Measurements from ENCODE around the gene FAM72C.
"Not testable (repeated sequence)": the region's sequence is repeated elsewhere in the genome, so short reads cannot be mapped to it uniquely, and the experiment has no call there.

DNA sequence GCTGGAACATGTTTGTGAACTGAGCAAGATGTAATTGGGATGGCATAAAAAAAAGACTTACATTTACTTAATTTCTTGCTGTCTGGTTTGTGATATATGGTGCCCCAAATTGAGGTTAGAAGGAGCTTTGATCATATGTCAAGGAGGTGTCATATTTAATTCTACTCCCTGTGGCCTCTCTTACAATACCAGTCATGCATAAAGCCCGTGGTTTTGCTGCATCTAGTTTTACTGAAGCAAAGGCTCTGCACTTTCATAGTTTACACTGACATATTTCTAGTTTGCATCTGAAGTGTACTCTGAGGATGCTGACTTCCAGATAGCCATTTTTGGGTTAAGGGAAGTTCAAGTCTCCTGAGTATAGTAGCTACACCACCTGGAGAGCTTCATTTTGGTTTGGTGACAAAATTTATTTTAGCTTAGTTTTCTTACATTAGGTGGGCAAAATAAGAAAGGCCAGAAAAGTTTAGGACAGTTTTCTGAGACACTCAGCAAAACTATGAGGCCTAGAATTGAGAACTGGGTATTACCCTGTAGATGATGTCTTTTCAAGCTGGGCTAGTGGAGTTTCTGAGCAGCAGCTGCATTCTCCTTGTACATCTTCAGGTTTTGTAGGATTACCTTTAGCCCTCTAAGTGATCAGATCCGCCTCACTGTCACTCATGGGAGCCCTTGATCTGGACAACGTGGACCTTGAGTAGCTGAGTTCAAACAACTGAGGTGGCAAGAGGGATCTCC, 48.4 kb upstream of the FAM72C start:
- TF ChIP-seq, protein P1, sequence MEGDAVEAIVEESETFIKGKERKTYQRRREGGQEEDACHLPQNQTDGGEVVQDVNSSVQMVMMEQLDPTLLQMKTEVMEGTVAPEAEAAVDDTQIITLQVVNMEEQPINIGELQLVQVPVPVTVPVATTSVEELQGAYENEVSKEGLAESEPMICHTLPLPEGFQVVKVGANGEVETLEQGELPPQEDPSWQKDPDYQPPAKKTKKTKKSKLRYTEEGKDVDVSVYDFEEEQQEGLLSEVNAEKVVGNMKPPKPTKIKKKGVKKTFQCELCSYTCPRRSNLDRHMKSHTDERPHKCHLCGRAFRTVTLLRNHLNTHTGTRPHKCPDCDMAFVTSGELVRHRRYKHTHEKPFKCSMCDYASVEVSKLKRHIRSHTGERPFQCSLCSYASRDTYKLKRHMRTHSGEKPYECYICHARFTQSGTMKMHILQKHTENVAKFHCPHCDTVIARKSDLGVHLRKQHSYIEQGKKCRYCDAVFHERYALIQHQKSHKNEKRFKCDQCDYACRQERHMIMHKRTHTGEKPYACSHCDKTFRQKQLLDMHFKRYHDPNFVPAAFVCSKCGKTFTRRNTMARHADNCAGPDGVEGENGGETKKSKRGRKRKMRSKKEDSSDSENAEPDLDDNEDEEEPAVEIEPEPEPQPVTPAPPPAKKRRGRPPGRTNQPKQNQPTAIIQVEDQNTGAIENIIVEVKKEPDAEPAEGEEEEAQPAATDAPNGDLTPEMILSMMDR (IDR thresholded peaks at IDR 0.05), result not testable (repeated sequence)
- TF ChIP-seq POLR2A (IDR thresholded peaks at IDR 0.05), result not testable (repeated sequence)

All from heart left ventricle (tissue), 13 donors.